Caco-2 (cell line): ENCODE results near the gene RHOU. TPM values are rescaled to one million over a fixed set of nuclear protein-coding genes. Genes with fewer than 3 reads are reported as not detected.

Experiments
- BruUV-seq: library from RNA; stranded (reverse); fragments of 400-500 nt; replicated peaks from 2 replicates; lab custom pipeline; 2021; lab: Mats Ljungman, UMichigan
- CTCF ChIA-PET: fragments of 300-600 bp; sonication (Branson Sonifier 250); formaldehyde crosslinking; loops from one replicate; lab custom pipeline; 2022; ENCODE audit warnings: antibody characterized with exemption; lab: Charles Lee
- POLR2A ChIA-PET: fragments of 300-600 bp; sonication (Branson Sonifier 250); formaldehyde crosslinking; loops from one replicate; lab custom pipeline; 2022; ENCODE audit warnings: antibody characterized with exemption; lab: Charles Lee
- DNase-seq, 2 experiments: peaks; one replicate each; pipeline versions ENCODE4 v3.0.0 to v3.0.0-alpha.2; 2020 to 2022
- H3K27me3 ChIP-seq: replicated peaks from 2 replicates; pipeline ENCODE4 v1.6.0; 2011; ENCODE audit warnings: low read length; ENCODE audit not compliant: control insufficient read depth, insufficient read depth
- H3K36me3 ChIP-seq: 2 replicates; pipeline ENCODE4 v1.5.1; 2011; ENCODE audit warnings: low read length; ENCODE audit not compliant: control insufficient read depth, insufficient read depth
- H3K4me1 ChIP-seq: fragments of 250-450 bp; sonication (Bioruptor Pico); 2 replicates; pipeline ENCODE4 v1.5.1; 2020; ENCODE audit warnings: mild to moderate bottlenecking
- H3K4me3 ChIP-seq: 2 replicates; pipeline ENCODE4 v1.5.1; 2011; ENCODE audit warnings: low read depth, mild to moderate bottlenecking, control low read depth, low read length
- H3K9me3 ChIP-seq: fragments of 250-450 bp; sonication (Bioruptor Pico); 2 replicates; pipeline ENCODE4 v1.5.1; 2020; ENCODE audit warnings: mild to moderate bottlenecking, moderate library complexity
- H3K27ac Mint-ChIP-seq: one replicate; pipeline ENCODE4 v1.8.0; 2022; ENCODE audit warnings: mixed read lengths; ENCODE audit not compliant: unreplicated experiment
- H3K27me3 Mint-ChIP-seq: one replicate; pipeline ENCODE4 v1.8.0; 2022; ENCODE audit warnings: mixed read lengths; ENCODE audit not compliant: insufficient read depth, unreplicated experiment
- H3K36me3 Mint-ChIP-seq: one replicate; pipeline ENCODE4 v1.8.0; 2022; ENCODE audit warnings: mild to moderate bottlenecking, mixed read lengths; ENCODE audit not compliant: insufficient read depth, unreplicated experiment
- H3K4me1 Mint-ChIP-seq: one replicate; pipeline ENCODE4 v1.8.0; 2022; ENCODE audit warnings: low read depth, mixed read lengths; ENCODE audit not compliant: unreplicated experiment
- H3K4me3 Mint-ChIP-seq: one replicate; pipeline ENCODE4 v1.8.0; 2022; ENCODE audit warnings: mild to moderate bottlenecking, moderate library complexity, mixed read lengths; ENCODE audit not compliant: unreplicated experiment
- H3K9me3 Mint-ChIP-seq: one replicate; pipeline ENCODE4 v1.8.0; 2022; ENCODE audit warnings: mixed read lengths; ENCODE audit not compliant: unreplicated experiment
- CTCF ChIP-seq, 2 experiments: fragments of 200-600 bp in 1 of 2; IDR thresholded peaks; 1 replicate in 1 of 2; 2 replicates in 1 of 2; pipeline versions ENCODE4 v1.5.1 to v1.8.0; 2011 to 2022; ENCODE audit warnings: antibody characterized with exemption in 1 of 2, control low read depth in 1 of 2, inconsistent platforms in 1 of 2, low read depth in 1 of 2, low read length in 1 of 2, mild to moderate bottlenecking in 1 of 2, moderate library complexity in 1 of 2; ENCODE audit not compliant: insufficient read depth in 1 of 2, severe bottlenecking in 1 of 2, unreplicated experiment in 1 of 2
- intact Hi-C: fragments of 100-400 bp; cut with micrococcal nuclease; formaldehyde crosslinking; loops from one replicate; pipeline ENCODE4 v1.10.0; 2022; ENCODE audit not compliant: unreplicated experiment
- total RNA-seq: library from RNA; stranded (reverse); gene quantifications from 2 replicates; pipeline ENCODE4 v1.2.3, GENCODE V29; 2022

The RHOU gene
- total RNA-seq, 1 experiment from 2014 or later: 17.4 TPM

GRCh38 chr1:228750915-228751314 lies 15.6 kb downstream of the RHOU start:
- Mint-ChIP-seq H3K36me3 (peaks cover 14% of the 10 kb centered on the region), H3K4me1 (peaks cover 25% of the 10 kb centered on the region), H3K9me3 (no peaks in the 10 kb centered on the region), H3K4me3 (no peak overlapping the region), H3K27ac (no peak overlapping the region), H3K27me3 (no peaks in the 10 kb centered on the region)
- BruUV-seq: no TSS peak
- ChIA-PET CTCF (no interaction called here), POLR2A (no interaction called here)
- no peak overlapping the region for H3K4me3 ChIP-seq
- no peaks in the 10 kb centered on the region for H3K36me3 ChIP-seq
- H3K4me1 ChIP-seq: peaks cover 20% of the 10 kb centered on the region
- no peak for TF ChIP-seq CTCF (IDR thresholded peaks at IDR 0.05; ENCODE audit: insufficient read depth in 1 of 2, low read depth in 1 of 2, low read length in 1 of 2, severe bottlenecking in 1 of 2, unreplicated experiment in 1 of 2)
- intact Hi-C loops: no loop called here
- no peaks in the 10 kb centered on the region for H3K27me3 ChIP-seq
- DNase-seq: no peak
- no peaks in the 10 kb centered on the region for H3K9me3 ChIP-seq

GRCh38 chr1:228751360-228752098 lies 16.2 kb downstream of the RHOU start:
- TF ChIP-seq CTCF (IDR thresholded peaks at IDR 0.05; ENCODE audit: insufficient read depth in 1 of 2, low read depth in 1 of 2, low read length in 1 of 2, severe bottlenecking in 1 of 2, unreplicated experiment in 1 of 2): no peak
- H3K4me1 Mint-ChIP-seq: peaks cover 30% of the 10 kb centered on the region
- Histone ChIP-seq H3K9me3 (no peaks in the 10 kb centered on the region), H3K36me3 (no peaks in the 10 kb centered on the region), H3K27me3 (no peaks in the 10 kb centered on the region), H3K4me1 (peaks cover 20% of the 10 kb centered on the region), H3K4me3 (no peak overlapping the region)
- intact Hi-C loops: no loop called here
- ChIA-PET CTCF (no interaction called here), POLR2A (no interaction called here)
- no peak overlapping the region for H3K27ac Mint-ChIP-seq
- BruUV-seq: no TSS peak
- H3K27me3 Mint-ChIP-seq: no peaks in the 10 kb centered on the region
- H3K36me3 Mint-ChIP-seq: peaks cover 12% of the 10 kb centered on the region
- peaks cover 4% of the 10 kb centered on the region for H3K9me3 Mint-ChIP-seq
- H3K4me3 Mint-ChIP-seq: no peak overlapping the region
- DNase-seq: no peak

- CTCF ChIA-PET: no interaction called here
Measured at GRCh38 chr1:228752258-228752657, 17.0 kb downstream of the RHOU start.

More at GRCh38 chr1:228752258-228752657, 17.0 kb downstream of the RHOU start:
- H3K4me1 ChIP-seq: peaks cover 14% of the 10 kb centered on the region
- peaks cover 11% of the 10 kb centered on the region for H3K9me3 Mint-ChIP-seq
- no peak overlapping the region for H3K27ac Mint-ChIP-seq
- no peaks in the 10 kb centered on the region for H3K27me3 Mint-ChIP-seq
- intact Hi-C loops: no loop called here
- peaks cover 27% of the 10 kb centered on the region for H3K4me1 Mint-ChIP-seq
- no peak overlapping the region for H3K4me3 ChIP-seq
- peaks cover 7% of the 10 kb centered on the region for H3K36me3 Mint-ChIP-seq
- DNase-seq: no peak
- no peaks in the 10 kb centered on the region for H3K27me3 ChIP-seq
- H3K4me3 Mint-ChIP-seq: no peak overlapping the region
- no peaks in the 10 kb centered on the region for H3K36me3 ChIP-seq
- no TSS peak for BruUV-seq
- POLR2A ChIA-PET: no interaction called here
- no peaks in the 10 kb centered on the region for H3K9me3 ChIP-seq
- no peak for TF ChIP-seq CTCF (IDR thresholded peaks at IDR 0.05; ENCODE audit: insufficient read depth in 1 of 2, low read depth in 1 of 2, low read length in 1 of 2, severe bottlenecking in 1 of 2, unreplicated experiment in 1 of 2)
